Fibroblast of lung (primary cell): ENCODE results near the gene FAM181A. TPM values are rescaled to one million over a fixed set of nuclear protein-coding genes. Genes with fewer than 3 reads are reported as not detected.

Experiments used
- DNase-seq, 2 donors: peaks; one replicate each; pipeline versions ENCODE4 v3.0.0 to v3.0.0-alpha.2; 2010; ENCODE audit warnings: low read depth in 2 of 2
- H2AFZ ChIP-seq: 2 replicates; pipeline ENCODE4 v1.5.1; 2012; ENCODE audit warnings: low read length, control low read depth, inconsistent platforms
- H3K27ac ChIP-seq: 2 replicates; pipeline ENCODE4 v1.5.1; 2011; ENCODE audit warnings: low read length, control low read depth; ENCODE audit not compliant: insufficient read depth
- H3K27me3 ChIP-seq: 2 replicates; pipeline ENCODE4 v1.5.1; 2011; ENCODE audit warnings: mild to moderate bottlenecking, low read length; ENCODE audit not compliant: control insufficient read depth, insufficient read depth
- H3K36me3 ChIP-seq: 2 replicates; pipeline ENCODE4 v1.5.1; 2011; ENCODE audit warnings: low read length; ENCODE audit not compliant: control insufficient read depth, insufficient read depth
- H3K4me1 ChIP-seq: 2 replicates; pipeline ENCODE4 v1.5.1; 2011; ENCODE audit warnings: low read length; ENCODE audit not compliant: control insufficient read depth, insufficient read depth; ENCODE audit errors: extremely low read depth
- H3K4me2 ChIP-seq: 2 replicates; pipeline ENCODE4 v1.5.1; 2011; ENCODE audit warnings: low read length, control low read depth; ENCODE audit not compliant: insufficient read depth; ENCODE audit errors: extremely low read depth
- H3K4me3 ChIP-seq, 4 experiments: fragments of 200-600 bp in 1 of 4; sonication (generic) in 1 of 4; replicated peaks in 1 of 4; 2 replicates each; pipeline ENCODE4 v1.5.1; 2011 to 2016; ENCODE audit warnings: low read length in 4 of 4, low read depth in 3 of 4, mild to moderate bottlenecking in 3 of 4, control low read depth in 2 of 4, inconsistent platforms in 1 of 4, mixed read lengths in 1 of 4; ENCODE audit not compliant: insufficient read depth in 1 of 4; ENCODE audit errors: control extremely low read depth in 1 of 4
- H3K79me2 ChIP-seq: 2 replicates; pipeline ENCODE4 v1.5.1; 2012; ENCODE audit warnings: mild to moderate bottlenecking, low read length, inconsistent platforms; ENCODE audit not compliant: control insufficient read depth, insufficient read depth
- H3K9ac ChIP-seq: 2 replicates; pipeline ENCODE4 v1.5.1; 2011; ENCODE audit warnings: mild to moderate bottlenecking, low read length, control low read depth; ENCODE audit not compliant: insufficient read depth
- H3K9me3 ChIP-seq: 2 replicates; pipeline ENCODE4 v1.5.1; 2012; ENCODE audit warnings: low read depth, low read length; ENCODE audit not compliant: control insufficient read depth, insufficient read depth
- H4K20me1 ChIP-seq: 2 replicates; pipeline ENCODE4 v1.5.1; 2011; ENCODE audit warnings: low read length; ENCODE audit not compliant: control insufficient read depth, insufficient read depth; ENCODE audit errors: extremely low read depth
- EZH2 ChIP-seq: IDR thresholded peaks from 2 replicates; pipeline ENCODE4 v1.5.1; 2012; ENCODE audit warnings: low read length, control low read depth, mild to moderate bottlenecking; ENCODE audit errors: missing control alignments
- polyA plus RNA-seq, 2 donors: library from polyadenylated mRNA; depleted of rRNA in 1 of 2; stranded (reverse) in 1 of 2; unstranded in 1 of 2; fragments of >200 nt; gene quantifications; 2 replicates each; pipeline ENCODE4 v1.2.1, GENCODE V29; 2011 to 2012; ENCODE audit warnings: missing spikeins in 1 of 2
- total RNA-seq: library from RNA; depleted of rRNA; stranded (reverse); fragments of >200 nt; gene quantifications from 2 replicates; pipeline ENCODE4 v1.2.1, GENCODE V29; 2014
- TF ChIP-seq, protein P1 (sequence below), 2 donors: IDR thresholded peaks in 1 of 2; conservative IDR thresholded peaks in 1 of 2; 1 replicate in 1 of 2; 2 replicates in 1 of 2; pipeline ENCODE4 v1.5.1; 2011 to 2012; ENCODE audit warnings: low read length in 2 of 2, control low read depth in 1 of 2, inconsistent platforms in 1 of 2, low read depth in 1 of 2, mild to moderate bottlenecking in 1 of 2

FAM181A gene
- total and polyA plus RNA-seq, 2 donors (not counting 1 experiment from before 2014, with no cell fraction given) = not detected

DNA sequence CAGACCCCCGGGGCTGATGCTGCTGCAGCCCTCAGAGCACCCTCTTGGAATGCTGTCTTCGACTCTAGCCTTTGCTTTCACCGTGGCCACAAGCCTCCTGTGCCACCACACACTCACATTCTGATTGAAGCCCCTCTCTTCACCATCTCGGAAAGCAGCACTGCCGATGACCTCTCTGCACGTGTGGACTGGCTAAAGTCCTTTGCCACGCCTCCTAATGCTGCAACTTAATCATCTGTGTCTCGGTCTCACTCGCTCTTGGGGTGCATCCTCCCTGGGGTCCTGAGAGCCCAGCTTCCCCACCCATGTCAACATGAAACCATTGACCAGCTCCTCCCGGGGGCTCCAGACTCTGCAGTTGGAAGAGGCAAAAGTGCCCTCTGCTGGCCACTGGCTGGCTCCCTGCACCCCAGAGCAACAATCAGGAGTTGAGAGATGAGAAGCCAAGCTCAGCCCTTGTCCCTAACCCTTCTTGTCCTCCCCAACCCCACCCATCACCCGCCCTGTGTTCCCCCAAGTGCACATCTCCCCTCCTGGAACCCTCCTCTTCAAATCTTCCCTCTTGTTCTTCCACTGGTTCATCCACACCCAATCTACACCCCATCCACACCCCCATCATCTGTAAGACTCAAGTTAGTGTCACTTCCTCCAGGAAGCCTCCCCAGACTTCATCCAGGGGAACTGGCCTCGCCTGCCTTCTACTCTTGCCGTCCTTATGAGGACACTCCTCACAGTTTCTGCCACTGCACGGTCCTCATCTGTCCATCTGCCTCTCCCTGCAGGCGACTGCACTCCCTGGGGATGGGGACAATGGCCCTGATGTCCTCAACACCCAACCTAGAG is 23.6 kb upstream of the FAM181A start:
- no peaks in the 10 kb centered on the region for H3K9me3 ChIP-seq
- no peak overlapping the region for H3K9ac ChIP-seq
- H3K4me2 ChIP-seq = no peak overlapping the region
- H3K27ac ChIP-seq = no peak overlapping the region
- no peaks in the 10 kb centered on the region for H3K27me3 ChIP-seq
- TF ChIP-seq EZH2 = no peak
- TF ChIP-seq, protein P1, sequence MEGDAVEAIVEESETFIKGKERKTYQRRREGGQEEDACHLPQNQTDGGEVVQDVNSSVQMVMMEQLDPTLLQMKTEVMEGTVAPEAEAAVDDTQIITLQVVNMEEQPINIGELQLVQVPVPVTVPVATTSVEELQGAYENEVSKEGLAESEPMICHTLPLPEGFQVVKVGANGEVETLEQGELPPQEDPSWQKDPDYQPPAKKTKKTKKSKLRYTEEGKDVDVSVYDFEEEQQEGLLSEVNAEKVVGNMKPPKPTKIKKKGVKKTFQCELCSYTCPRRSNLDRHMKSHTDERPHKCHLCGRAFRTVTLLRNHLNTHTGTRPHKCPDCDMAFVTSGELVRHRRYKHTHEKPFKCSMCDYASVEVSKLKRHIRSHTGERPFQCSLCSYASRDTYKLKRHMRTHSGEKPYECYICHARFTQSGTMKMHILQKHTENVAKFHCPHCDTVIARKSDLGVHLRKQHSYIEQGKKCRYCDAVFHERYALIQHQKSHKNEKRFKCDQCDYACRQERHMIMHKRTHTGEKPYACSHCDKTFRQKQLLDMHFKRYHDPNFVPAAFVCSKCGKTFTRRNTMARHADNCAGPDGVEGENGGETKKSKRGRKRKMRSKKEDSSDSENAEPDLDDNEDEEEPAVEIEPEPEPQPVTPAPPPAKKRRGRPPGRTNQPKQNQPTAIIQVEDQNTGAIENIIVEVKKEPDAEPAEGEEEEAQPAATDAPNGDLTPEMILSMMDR (conservative IDR thresholded peaks at IDR 0.05 in 1 of 2, IDR thresholded peaks at IDR 0.05 in 1 of 2; ENCODE audit: low read depth in 1 of 2, low read length in 2 of 2) = peak in 1 of 2 donors; percentile 9
- H3K4me1 ChIP-seq = no peaks in the 10 kb centered on the region
- H3K36me3 ChIP-seq = no peaks in the 10 kb centered on the region
- no peaks in the 10 kb centered on the region for H4K20me1 ChIP-seq
- no peak for DNase-seq
- H3K79me2 ChIP-seq = no peaks in the 10 kb centered on the region
- no peak overlapping the region for H2AFZ ChIP-seq
- no peak overlapping the region for H3K4me3 ChIP-seq

DNA sequence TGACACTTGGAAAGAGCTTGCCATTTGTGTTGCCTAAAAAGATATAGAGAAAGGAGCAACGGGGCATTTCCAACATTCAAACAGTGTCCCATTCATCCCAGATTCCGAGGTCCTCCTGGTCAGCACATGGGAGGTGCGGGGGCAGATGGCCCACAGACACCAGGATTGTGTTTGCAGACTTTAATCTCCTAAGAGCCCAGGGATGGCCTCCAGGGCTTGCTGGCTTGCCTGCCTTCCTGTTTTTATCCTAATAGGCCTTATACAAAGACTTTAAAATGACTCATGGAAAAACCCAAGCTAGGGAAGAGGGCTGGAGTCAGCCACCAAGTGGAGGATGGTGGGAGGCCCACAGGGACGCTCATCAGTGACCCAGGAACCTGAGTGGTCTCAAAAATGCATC is 21.5 kb upstream of the FAM181A start:
- H2AFZ ChIP-seq = no peak overlapping the region
- H3K27ac ChIP-seq = no peak overlapping the region
- no peak overlapping the region for H3K4me3 ChIP-seq
- no peak overlapping the region for H3K4me2 ChIP-seq
- no peak for TF ChIP-seq EZH2
- TF ChIP-seq, protein P1 (conservative IDR thresholded peaks at IDR 0.05 in 1 of 2, IDR thresholded peaks at IDR 0.05 in 1 of 2; ENCODE audit: low read depth in 1 of 2, low read length in 2 of 2) = no peak
- no peaks in the 10 kb centered on the region for H3K36me3 ChIP-seq
- H4K20me1 ChIP-seq = no peaks in the 10 kb centered on the region
- H3K79me2 ChIP-seq = no peaks in the 10 kb centered on the region
- no peaks in the 10 kb centered on the region for H3K9me3 ChIP-seq
- H3K27me3 ChIP-seq = no peaks in the 10 kb centered on the region
- no peak overlapping the region for H3K9ac ChIP-seq
- no peaks in the 10 kb centered on the region for H3K4me1 ChIP-seq
- DNase-seq = no peak

DNA sequence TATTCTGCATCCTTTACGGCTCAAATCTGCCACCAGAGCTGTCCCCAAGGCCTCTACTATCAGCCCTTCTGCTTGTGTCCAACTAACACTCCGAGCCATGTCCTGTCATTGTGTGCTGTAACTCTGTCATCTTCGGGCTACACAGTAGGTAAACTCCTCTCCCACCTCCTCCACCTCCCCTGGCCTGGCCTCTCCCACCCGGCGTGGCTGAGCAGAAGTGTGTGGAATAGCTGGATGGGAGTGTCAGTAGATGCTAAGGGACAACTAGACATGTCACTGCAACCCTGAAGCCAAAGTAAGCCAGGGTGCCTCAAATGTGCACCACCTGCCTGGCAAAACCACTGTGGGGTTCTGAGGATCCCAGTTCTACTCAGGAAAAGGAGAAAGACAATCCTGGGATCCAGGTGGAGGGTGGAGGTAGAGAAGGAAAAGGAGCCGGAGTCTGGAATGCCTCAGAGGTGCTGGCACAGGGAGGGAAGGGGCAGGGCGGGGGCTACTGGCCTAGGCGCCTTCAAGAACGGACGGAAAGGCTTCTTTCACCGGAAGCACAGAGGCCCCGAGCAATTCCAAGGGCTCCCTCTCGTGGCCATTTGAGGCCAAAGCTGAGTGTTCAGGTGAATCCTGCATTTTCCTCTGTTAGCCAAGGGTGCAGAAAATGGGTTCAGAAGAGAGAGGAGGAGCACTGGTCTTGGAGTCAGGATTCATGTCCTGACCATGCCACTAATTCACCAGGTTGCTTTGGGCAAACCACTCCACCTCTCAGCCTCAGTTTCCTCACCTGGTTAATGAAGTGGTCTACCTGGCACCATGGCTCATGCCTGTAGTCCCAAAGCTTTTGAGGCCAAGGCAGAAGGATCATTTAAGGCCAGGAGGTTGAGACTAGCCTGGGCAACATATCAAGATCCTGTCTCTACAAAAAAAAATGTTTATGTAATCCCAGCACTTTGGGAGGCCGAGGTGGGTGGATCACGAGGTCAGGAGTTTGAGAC is 20.5 kb upstream of the FAM181A start:
- Histone ChIP-seq H3K36me3 (no peaks in the 10 kb centered on the region), H3K4me1 (no peaks in the 10 kb centered on the region), H3K27ac (no peak overlapping the region), H3K4me3 (no peak overlapping the region), H3K27me3 (no peaks in the 10 kb centered on the region), H4K20me1 (no peaks in the 10 kb centered on the region), H3K9ac (no peak overlapping the region), H3K79me2 (no peaks in the 10 kb centered on the region), H3K9me3 (no peaks in the 10 kb centered on the region), H2AFZ (no peak overlapping the region), H3K4me2 (no peak overlapping the region)
- peak; percentile 8 to 13 for DNase-seq
- TF ChIP-seq, protein P1 (conservative IDR thresholded peaks at IDR 0.05 in 1 of 2, IDR thresholded peaks at IDR 0.05 in 1 of 2; ENCODE audit: low read depth in 1 of 2, low read length in 2 of 2) = peak; percentile 31 to 56
- TF ChIP-seq EZH2 = no peak
